Measurements from ENCODE around the gene FOXR1. TPM values are rescaled to one million over a fixed set of nuclear protein-coding genes. Genes with fewer than 3 reads are reported as not detected.

Gene FOXR1
- total RNA-seq, 1 donor from 2014 or later: not detected

DNA sequence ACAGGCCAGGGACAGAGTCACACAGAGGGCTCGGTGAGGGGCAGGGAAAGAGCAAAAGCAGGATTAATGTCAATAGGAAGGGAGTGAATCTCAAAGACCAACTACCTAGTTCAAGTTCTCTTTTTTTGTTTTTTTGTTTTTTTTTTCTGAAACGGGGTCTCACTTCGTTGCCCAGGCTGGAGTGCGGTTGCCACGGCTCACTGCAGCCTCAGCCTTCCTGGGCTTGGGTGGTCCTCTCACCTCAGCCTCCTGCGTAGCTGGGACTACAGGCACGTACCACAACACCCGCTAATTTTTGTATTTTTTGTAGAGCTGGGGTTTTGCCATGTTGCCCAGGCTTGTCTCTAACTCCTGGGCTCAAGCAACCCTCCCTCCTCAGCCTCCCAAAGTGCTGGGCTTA, 36.2 kb upstream of the FOXR1 start:
- Histone ChIP-seq H3K9ac (no peak overlapping the region), H3K79me2 (ENCODE audit: low read depth) (no peaks in the 10 kb centered on the region)
- no peak overlapping the region for H3K27ac Mint-ChIP-seq

DNA sequence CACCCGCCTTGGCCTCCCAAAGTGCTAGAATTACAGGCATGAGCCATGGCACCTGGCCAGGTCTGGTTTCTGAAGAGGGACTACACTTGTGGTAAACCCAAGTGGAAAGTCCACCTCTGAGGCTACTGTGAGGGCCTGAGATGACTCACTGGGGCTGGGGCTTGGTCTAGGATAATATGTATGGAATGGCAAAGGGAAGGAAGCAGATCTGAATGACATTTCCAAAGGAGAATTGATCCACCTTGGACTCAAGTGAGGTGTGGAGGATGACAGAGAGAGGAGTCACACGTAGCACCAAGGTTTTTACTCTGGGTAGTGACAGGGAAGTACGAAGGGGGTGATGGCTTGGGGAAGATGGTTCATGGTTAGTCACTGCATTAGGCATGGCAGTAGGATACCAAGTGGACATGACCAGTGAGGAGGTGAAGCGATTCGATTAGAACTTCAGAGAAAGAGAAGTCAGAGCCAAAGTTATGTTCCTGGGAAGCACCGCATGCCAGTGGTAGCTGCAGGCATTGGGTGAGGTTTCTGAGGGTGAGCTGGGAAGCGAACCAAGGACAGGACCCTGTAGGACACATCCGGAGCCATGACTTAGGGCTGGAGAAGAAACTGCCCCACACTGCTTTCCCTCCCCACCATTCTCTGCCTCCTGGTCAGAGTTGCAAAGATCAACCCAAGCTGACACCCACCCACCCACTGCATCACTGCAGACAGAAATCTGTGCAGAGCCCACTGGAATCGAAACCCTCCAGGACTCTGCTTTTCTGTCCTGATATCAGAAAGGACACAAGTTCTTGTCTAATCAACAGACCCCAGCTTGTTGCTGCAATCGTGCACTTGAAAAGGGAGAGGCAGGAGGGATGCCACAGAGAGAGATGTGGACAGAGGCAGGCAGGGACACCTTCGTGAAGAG, 32.8 kb upstream of the FOXR1 start:
- H4K20me1 ChIP-seq (ENCODE audit: low read depth): no peaks in the 10 kb centered on the region
- TF ChIP-seq EZH2phosphoT487 (IDR thresholded peaks at IDR 0.05) (no peak), EZH2 (IDR thresholded peaks at IDR 0.05) (no peak)
- TF ChIP-seq, protein P1, sequence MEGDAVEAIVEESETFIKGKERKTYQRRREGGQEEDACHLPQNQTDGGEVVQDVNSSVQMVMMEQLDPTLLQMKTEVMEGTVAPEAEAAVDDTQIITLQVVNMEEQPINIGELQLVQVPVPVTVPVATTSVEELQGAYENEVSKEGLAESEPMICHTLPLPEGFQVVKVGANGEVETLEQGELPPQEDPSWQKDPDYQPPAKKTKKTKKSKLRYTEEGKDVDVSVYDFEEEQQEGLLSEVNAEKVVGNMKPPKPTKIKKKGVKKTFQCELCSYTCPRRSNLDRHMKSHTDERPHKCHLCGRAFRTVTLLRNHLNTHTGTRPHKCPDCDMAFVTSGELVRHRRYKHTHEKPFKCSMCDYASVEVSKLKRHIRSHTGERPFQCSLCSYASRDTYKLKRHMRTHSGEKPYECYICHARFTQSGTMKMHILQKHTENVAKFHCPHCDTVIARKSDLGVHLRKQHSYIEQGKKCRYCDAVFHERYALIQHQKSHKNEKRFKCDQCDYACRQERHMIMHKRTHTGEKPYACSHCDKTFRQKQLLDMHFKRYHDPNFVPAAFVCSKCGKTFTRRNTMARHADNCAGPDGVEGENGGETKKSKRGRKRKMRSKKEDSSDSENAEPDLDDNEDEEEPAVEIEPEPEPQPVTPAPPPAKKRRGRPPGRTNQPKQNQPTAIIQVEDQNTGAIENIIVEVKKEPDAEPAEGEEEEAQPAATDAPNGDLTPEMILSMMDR (IDR thresholded peaks at IDR 0.05): no peak
- H2AFZ ChIP-seq (replicated peaks): peak overlapping the region; percentile 3
- H3F3A ChIP-seq (ENCODE audit: low read depth): no peaks in the 10 kb centered on the region
- DNase-seq (ENCODE audit: low spot score): no peak
- no peak overlapping the region for H3K27ac ChIP-seq
- no peaks in the 10 kb centered on the region for H3K79me2 ChIP-seq (ENCODE audit: low read depth)
- no peaks in the 10 kb centered on the region for H3K9me3 ChIP-seq (ENCODE audit: low read depth)
- Mint-ChIP-seq H3K36me3 (no peaks in the 10 kb centered on the region), H3K9me3 (no peaks in the 10 kb centered on the region), H3K27ac (peak overlapping the region; percentile 52), H3K4me3 (peak overlapping the region; percentile 5), H3K27me3 (ENCODE audit: insufficient read depth, low read depth) (peaks cover 7% of the 10 kb centered on the region), H3K4me1 (peaks cover 36% of the 10 kb centered on the region)
- H3K4me3 ChIP-seq: no peak overlapping the region
- no peak overlapping the region for H3K9ac ChIP-seq
- H3K36me3 ChIP-seq: no peaks in the 10 kb centered on the region
- peaks cover 20% of the 10 kb centered on the region for H3K4me1 ChIP-seq
- H3K4me2 ChIP-seq: no peak overlapping the region
- H3K27me3 ChIP-seq: no peaks in the 10 kb centered on the region

More for the DNA sequence above, 36.2 kb upstream of the FOXR1 start:
- Histone ChIP-seq H3K4me3 (no peak overlapping the region), H3K4me2 (no peak overlapping the region), H4K20me1 (ENCODE audit: low read depth) (peaks cover 7% of the 10 kb centered on the region), H3K36me3 (no peaks in the 10 kb centered on the region), H3K4me1 (peaks cover 20% of the 10 kb centered on the region), H3K9me3 (ENCODE audit: low read depth) (no peaks in the 10 kb centered on the region), H3K27me3 (peaks cover 9% of the 10 kb centered on the region), H3F3A (ENCODE audit: low read depth) (no peaks in the 10 kb centered on the region), H2AFZ (replicated peaks) (no peak overlapping the region), H3K27ac (no peak overlapping the region)
- Mint-ChIP-seq H3K4me3 (no peak overlapping the region), H3K9me3 (no peaks in the 10 kb centered on the region), H3K36me3 (no peaks in the 10 kb centered on the region), H3K27me3 (ENCODE audit: insufficient read depth, low read depth) (peaks cover 9% of the 10 kb centered on the region), H3K4me1 (peaks cover 30% of the 10 kb centered on the region)
- no peak for DNase-seq (ENCODE audit: low spot score)
- TF ChIP-seq, protein P1 (IDR thresholded peaks at IDR 0.05): no peak
- no peak for TF ChIP-seq EZH2phosphoT487 (IDR thresholded peaks at IDR 0.05)
- no peak for TF ChIP-seq EZH2 (IDR thresholded peaks at IDR 0.05)

GRCh38 chr11:118939404-118939915, 32.1 kb upstream of the FOXR1 start:
- Histone ChIP-seq H3K27me3 (no peaks in the 10 kb centered on the region), H3K9me3 (ENCODE audit: low read depth) (no peaks in the 10 kb centered on the region), H3K4me2 (peak overlapping the region; percentile 38), H3K4me1 (peaks cover 20% of the 10 kb centered on the region), H3F3A (ENCODE audit: low read depth) (no peaks in the 10 kb centered on the region), H3K9ac (no peak overlapping the region), H3K27ac (no peak overlapping the region), H3K79me2 (ENCODE audit: low read depth) (no peaks in the 10 kb centered on the region), H4K20me1 (ENCODE audit: low read depth) (no peaks in the 10 kb centered on the region), H2AFZ (replicated peaks) (peak overlapping the region; percentile 57), H3K4me3 (no peak overlapping the region), H3K36me3 (no peaks in the 10 kb centered on the region)
- DNase-seq (ENCODE audit: low spot score): peak; percentile 17
- H3K4me1 Mint-ChIP-seq: peaks cover 36% of the 10 kb centered on the region
- peak overlapping the region; percentile 52 for H3K27ac Mint-ChIP-seq
- H3K9me3 Mint-ChIP-seq: no peaks in the 10 kb centered on the region
- TF ChIP-seq, protein P1 (IDR thresholded peaks at IDR 0.05): no peak
- no peak for TF ChIP-seq EZH2 (IDR thresholded peaks at IDR 0.05)
- no peak for TF ChIP-seq EZH2phosphoT487 (IDR thresholded peaks at IDR 0.05)
- H3K4me3 Mint-ChIP-seq: peak overlapping the region; percentile 5
- H3K27me3 Mint-ChIP-seq (ENCODE audit: insufficient read depth, low read depth): peaks cover 7% of the 10 kb centered on the region
- H3K36me3 Mint-ChIP-seq: no peaks in the 10 kb centered on the region
